DMS 273 treated with DMSO at 0.1 percent for 48 hours (cell line): Measurements from ENCODE around the gene MSRB2.
A peak's percentile ranks its signal among the peaks of the same experiment; 100 is the strongest.
"Not testable (repeated sequence)": the region's sequence is repeated elsewhere in the genome, so short reads cannot be mapped to it uniquely, and the experiment has no call there.

Source experiments
- DNase-seq: peaks from one replicate; lab custom pipeline; 2025; lab: John Stamatoyannopoulos, UW

MSRB2 gene

DNA sequence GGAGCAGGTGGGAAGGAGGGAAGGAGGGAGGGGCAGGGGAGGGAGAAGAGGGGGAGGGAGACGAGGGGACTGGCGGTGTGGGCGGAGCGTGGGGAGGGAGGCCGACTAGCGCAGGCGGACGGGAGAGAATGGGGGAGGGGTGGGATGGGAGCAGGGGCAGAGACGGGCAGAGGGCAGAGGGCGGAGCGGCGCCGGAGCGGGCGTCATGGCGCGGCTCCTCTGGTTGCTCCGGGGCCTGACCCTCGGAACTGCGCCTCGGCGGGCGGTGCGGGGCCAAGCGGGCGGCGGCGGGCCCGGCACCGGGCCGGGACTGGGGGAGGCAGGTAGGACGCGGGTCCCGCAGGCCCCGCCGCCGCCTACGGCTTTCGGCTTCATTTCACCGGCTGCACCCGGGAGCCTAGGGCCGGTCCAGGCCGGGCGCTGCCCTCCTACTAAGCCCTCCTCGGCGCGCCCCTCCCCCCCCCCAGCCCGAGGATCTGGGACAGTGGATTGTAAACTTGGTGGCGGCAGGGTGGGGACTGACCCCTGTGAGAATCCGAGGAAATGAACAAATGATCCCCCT lies at the start of gene MSRB2:
MSRB2 (plus strand) TSS at position 176 of the 562 bp plus-strand sequence; CDS start at position 206, 30 bp downstream.
- peak; percentile 33 for DNase-seq

DNA sequence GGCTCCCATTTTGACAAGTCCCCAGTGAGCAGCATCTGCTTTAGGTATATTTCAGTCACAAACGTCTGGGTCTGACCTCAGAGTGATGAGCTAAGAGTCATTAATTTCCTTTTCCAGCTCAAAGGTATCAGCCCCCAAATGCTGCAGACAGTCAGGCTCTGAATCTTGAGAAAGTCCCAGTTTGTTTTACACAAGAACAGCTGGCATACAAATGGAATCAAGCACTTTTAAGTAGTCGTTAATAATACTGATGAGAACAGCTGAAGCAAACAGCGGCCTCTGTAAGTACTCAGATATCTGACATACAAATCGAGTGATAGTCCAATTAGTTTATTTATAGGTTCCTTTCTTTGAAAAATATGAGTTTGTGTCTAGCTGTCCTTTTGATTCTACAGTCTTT lies 49.4 kb upstream of the MSRB2 start:
- DNase-seq, result no peak

- no peak for DNase-seq
Measured at GRCh38 chr10:23047201-23048050, 48.0 kb upstream of the MSRB2 start.

GRCh38 chr10:23048191-23048590 lies 47.2 kb upstream of the MSRB2 start:
- DNase-seq, result no peak

DNA sequence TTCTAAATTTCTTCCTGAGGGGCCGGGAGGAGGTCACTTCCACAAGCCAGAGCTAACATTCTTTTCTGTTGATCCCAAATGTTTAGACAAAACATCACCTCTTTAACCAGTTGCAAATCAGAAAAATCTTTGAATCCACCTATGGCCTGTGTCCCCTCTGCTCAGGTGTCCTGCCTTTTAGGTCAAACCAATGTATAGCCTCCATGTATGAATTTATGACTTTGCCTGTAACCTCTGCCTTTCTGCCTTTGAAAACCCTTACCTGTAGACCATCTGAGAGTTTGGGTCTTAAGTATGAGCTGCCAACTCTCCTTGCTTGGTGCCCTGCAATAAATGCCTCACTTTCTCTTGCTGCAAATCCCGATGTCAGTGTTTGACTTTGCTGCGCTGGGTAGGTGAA lies 44.1 kb upstream of the MSRB2 start:
- no peak for DNase-seq

DNA sequence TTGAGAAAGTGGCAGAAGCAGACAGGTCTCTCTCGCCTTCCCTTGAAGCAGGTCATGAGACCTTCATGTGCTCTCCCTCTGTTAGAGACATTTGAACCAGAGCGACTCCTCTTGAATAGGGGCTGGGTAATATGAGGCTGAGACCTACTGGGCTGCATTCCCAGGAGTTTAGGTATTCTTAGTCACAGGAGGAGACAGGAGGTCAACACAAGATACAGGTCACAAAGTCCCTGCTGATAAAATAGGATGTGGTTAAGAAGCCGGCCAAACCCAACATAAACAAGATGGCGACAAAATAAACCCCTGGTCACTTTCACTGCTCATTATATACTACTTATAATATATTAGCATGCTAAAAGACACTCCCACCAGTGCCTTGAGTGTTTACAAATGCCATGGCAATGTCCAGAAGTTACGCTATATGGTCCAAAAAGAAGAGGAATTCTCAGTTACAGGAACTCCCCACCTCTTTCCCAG lies 43.5 kb upstream of the MSRB2 start:
- no peak for DNase-seq

DNA sequence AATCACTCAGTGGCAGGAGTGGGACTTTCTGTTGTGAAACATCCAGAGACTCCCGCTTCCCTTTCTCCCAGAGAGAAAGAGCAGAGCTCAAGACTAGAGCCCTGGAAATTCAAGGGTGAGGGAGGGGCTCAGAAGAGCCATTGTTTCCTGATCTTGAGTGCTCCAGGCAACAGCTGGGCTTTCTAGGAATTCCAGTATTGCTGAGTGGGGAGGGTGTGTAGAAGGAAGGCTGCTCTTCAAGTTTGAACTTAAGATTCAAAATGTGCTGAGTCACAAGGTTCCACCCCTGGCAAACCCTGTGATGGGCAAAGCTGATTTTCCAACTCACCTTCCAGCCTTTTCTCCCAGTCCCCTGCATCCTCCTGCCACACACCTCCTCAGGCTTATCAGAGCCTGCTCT lies 42.3 kb upstream of the MSRB2 start:
- no peak for DNase-seq

- no peak for DNase-seq
Measured at GRCh38 chr10:23055424-23056185, 39.8 kb upstream of the MSRB2 start.

DNA sequence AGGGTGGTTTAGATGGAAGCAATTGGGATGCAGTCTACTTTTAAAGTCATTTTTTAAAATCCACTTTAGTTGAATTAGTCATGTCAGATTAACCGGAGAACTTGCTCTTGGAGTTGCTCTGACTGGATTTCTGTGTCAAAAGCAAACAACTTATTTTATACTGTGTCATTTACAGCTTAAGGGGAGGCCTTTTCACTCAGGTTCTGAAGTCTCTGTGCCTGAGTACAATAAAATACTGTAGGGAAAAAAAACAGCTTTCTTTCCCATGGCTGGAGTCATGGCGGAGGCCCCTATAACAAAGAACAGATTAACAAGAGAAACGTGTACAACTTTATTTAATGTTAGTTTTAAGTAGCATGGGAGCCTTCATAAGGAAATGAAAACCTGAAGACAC lies 39.2 kb upstream of the MSRB2 start:
- DNase-seq, result no peak

DNA sequence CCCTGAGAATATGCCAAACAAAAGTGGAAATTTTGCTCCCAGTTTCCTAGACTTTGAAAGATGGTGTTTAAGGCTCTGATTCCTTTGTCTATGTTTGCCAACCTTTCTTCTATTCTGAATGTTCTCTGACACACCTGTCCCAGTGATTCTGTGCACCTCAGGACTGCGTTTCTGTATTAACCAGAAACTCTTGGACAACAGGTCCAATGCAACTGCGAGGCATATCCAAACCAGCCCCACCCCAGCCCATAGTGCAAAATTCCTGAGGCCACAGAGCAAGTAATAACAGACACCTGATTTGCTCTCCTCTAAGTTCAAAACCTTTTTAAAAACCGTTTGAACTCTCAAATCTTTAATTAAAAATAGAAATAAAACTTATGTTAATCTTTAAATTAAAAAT lies 37.0 kb upstream of the MSRB2 start:
- no peak for DNase-seq

DNA sequence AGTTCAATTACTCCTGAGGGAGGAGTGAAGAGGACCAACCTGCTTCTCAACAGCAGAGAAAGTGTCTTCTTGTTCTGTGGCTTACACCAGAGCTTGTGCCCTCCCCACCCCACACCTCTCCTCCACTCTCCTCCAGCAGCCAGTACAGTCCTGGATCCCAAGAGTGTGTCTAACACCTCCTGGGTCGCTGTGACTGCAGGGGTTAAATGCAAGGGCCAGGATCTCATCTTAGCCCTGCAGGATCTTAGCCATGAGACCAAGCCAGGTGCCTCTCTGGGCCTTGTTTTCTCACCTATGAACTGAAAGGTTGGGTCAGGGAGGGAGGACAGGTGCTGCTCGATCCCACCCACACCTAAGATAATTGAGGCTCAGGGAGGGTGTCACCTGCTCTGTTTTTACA lies 34.5 kb upstream of the MSRB2 start:
- DNase-seq, result no peak

DNA sequence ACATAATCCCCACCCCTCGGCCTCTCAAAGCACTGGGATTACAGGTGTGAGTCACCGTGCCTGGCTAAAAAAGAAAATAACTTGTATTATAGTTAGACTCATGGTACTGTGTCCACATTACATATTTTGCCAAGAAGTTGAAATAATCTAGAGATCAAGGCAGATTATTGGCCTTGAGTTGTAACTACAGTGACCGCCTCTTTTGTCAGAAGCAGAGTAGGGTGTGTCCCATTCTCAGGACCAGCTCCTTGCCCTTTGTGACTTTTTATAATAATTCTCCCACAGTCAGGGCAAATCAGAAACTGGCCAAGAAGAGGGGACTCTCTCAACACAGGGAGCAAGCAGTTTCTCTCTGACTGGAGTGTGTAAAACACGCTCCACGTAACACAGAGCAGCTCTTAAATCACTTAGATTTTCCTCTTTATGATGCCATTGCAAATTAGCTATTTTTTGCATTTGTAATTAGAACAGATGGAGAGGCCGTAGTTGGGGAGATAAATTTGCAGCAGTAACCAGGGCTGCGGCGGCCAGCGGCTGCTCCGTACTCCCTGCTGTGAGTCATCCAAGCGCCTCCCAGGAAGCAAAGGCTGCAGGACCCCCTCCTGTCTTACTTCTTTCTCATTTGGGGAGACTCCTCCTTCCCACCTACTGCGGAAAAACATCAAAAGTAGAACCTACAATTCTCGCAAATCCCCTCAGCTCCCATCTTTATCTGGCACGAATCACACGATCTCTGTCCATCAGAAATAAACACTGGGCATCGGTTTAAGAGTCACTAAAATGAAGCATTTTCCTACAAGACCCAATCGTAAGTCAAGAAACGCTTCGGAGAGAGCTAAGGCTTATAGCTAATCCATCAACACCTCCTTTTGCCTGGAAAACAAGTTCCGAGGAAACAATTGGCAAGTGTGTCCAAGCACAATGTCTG lies 32.1 kb upstream of the MSRB2 start:
- no peak for DNase-seq

DNA sequence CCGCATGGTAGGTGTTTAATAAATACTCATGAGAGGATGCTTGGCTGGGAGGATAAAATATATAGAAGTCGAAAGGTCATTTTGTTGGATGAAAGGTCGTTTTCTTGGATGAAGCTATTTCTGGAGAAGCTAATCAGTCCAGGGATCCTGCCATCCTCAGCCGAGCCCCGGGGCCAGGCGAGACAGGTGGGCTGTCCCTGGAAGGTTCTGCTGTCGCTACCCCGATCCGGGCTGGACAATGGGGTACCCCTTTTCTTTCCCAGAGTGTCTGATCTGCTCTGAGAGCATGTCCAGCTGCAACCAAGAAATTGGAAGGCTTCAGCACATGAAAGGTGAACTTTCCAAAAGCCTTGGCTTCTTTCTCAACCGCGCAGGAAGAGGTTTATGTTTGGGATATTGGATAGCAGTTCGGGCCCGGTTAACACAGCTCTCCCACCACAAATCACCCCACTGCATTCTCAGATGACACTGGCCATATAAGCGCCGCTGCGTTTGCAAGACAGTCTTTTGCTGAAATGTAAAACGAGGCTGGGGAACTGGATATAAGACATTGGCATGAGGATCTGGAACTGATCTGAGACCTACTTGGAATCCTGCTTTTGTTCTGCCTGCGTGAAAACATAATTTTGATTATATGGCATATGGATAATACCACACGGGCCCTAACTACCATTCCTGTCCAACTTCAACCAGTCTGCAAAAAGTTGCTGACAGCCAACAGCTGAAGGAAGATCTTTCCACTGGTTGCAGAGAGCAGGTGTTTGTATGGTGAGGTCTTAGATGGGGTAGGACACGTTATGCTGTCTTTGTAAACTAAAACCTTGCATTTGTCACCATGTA lies 31.2 kb upstream of the MSRB2 start:
- DNase-seq, result no peak

DNA sequence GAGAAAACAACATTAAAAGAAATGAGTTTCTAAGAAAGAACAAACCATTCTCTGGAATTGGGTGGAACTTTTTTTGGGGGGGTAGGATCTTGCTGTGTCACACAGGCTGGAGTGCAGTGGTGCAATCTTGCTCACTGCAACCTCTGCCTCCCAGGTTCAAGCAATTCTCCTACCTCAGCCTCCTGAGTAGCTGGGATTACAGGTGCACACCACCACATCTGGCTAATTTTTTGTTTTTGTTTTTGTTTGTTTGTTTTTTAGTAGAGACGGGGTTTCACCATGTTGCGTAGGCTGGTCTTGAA lies 30.6 kb upstream of the MSRB2 start:
- DNase-seq, result not testable (repeated sequence)

GRCh38 chr10:23065181-23065948 lies 30.0 kb upstream of the MSRB2 start:
- no peak for DNase-seq

GRCh38 chr10:23067337-23067736 lies 28.0 kb upstream of the MSRB2 start:
- no peak for DNase-seq

DNA sequence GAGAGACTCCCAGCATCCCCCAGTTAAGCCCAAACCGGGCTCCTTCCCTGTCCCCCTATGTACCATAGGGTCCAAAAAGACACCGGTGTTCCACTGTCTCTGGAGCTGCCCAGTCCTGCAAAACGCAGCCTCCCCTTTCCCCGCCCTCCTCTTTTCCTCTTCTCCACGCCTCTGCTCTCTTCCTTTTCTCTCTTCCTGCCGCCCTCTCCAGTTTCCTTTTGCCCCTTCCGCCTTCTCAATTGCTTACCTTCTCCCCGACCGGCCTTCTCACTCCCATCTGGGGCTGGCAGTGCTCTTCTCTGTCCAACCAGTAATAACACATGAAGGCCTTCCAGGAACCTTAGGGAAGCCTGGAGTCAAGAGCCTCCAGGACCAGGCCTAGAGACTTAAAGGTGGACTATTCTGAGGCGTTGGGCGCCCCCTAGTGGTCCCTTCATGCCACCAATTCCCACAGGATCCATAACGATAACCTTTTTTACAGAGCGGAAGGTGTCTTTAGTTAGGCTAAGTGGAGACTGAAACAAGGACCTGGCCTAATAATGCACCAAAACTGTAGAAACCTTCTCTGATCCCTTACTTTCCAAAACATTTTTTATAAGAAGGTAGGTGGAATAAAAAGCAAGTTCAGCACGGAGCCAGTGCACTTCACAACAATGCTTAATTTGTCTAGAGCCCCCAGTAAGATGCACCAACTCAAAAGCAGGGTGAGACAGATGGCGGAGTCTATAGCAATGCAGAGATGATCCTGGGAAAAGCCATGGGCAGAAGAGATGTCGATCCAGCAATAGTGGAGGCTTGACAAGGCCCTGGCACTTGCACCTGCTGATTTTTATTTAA lies 27.2 kb upstream of the MSRB2 start:
- DNase-seq, result peak; percentile 32

DNA sequence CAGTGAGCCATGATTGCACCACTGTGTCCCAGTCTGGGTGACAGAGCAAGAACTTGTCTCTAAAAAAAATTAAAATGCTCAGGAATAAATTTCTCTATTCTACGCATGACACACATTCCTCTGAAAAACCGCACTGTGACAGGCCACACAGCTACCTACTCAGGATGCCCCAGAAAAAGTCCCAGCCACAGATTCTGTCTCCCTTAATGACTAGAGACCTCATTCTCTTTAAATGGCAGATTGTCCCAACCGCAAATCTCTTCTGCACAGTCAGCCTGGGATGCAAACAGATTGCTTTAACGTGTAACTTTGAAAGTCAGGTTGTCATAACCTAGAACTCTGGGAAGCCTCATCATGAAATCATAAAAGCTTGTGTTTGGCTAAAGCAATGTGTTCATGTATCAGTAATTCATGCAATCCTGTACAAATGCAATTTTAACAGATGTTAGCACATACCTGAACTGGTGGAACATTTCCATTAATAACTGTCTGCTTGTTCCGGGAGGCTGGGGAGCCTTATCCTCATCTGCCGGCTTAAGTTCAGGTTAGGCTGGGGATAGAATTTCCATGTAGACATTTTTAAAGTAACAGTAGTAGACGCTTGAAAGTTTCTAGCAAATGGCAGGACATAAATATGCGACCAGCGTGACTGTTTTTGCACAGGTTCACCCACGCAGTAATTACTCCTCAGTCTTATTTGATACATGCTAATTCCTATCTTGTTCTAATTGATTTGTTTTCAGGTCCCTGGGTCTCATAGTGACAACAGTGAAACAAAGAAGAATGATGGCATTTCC lies 26.2 kb upstream of the MSRB2 start:
- no peak for DNase-seq
